GM12878 (cell line): ENCODE data around the gene USP36. TPM values are rescaled to one million over a fixed set of nuclear protein-coding genes. Genes with fewer than 3 reads are reported as not detected.

Experiments
- ATAC-seq: fragments of 200-7000 bp; cut with Tn5 transposase; 3 replicates; pipeline ENCODE4 v1.9.1; 2020; ENCODE audit warnings: mild to moderate bottlenecking, moderate library complexity
- BruUV-seq: library from RNA; stranded (reverse); fragments of 400-500 nt; replicated peaks from 2 replicates; lab custom pipeline; 2021; lab: Mats Ljungman, UMichigan
- CTCF ChIA-PET: fragments of 300-600 bp; sonication (Branson Sonifier 250); formaldehyde crosslinking; extraction: SDS; loops from one replicate; lab custom pipeline; 2021; ENCODE audit warnings: inconsistent platforms; lab: Yijun Ruan, JAX
- POLR2A ChIA-PET: fragments of 350-600 bp; formaldehyde crosslinking; extraction: SDS; loops from one replicate; lab custom pipeline; 2021; ENCODE audit warnings: inconsistent platforms; lab: Charles Lee
- RAD21 ChIA-PET: fragments of 300-600 bp; sonication (Branson Sonifier 250); formaldehyde crosslinking; loops from one replicate; lab custom pipeline; 2023; ENCODE audit warnings: antibody characterized with exemption; ENCODE audit not compliant: unreplicated experiment; lab: Charles Lee
- SMC1A ChIA-PET: fragments of 300-600 bp; sonication (Branson Sonifier 250); formaldehyde crosslinking; loops from one replicate; lab custom pipeline; 2023; ENCODE audit not compliant: unreplicated experiment, uncharacterized antibody; lab: Charles Lee
- DNase-seq: peaks from one replicate; pipeline ENCODE4 v3.0.0-alpha.2; 2011; ENCODE audit warnings: low read depth, low spot score
- FAIRE-seq: peaks from 3 replicates; lab custom pipeline; 2011; peaks lifted over from hg19 to GRCh38; lab: Jason Lieb, UNC
- H2AFZ ChIP-seq: 2 replicates; pipeline ENCODE4 v1.6.0; 2011; ENCODE audit warnings: low read depth, low read length, control low read depth; ENCODE audit not compliant: control insufficient read depth
- H3K27ac ChIP-seq: 2 replicates; pipeline ENCODE4 v1.5.1; 2011; ENCODE audit warnings: control low read depth; ENCODE audit not compliant: control insufficient read depth, insufficient read depth
- H3K27me3 ChIP-seq, 2 experiments: replicated peaks in 1 of 2; 2 replicates each; pipeline versions ENCODE4 v1.6.0 to v1.6.1; 2011; ENCODE audit warnings: low read length in 1 of 2; ENCODE audit not compliant: control insufficient read depth in 2 of 2, insufficient read depth in 2 of 2
- H3K36me3 ChIP-seq, 2 experiments: 2 replicates each; pipeline ENCODE4 v1.5.1; 2011; ENCODE audit warnings: low read length in 1 of 2; ENCODE audit not compliant: control insufficient read depth in 2 of 2, insufficient read depth in 2 of 2
- H3K4me1 ChIP-seq: 2 replicates; pipeline ENCODE4 v1.6.1; 2011; ENCODE audit warnings: mild to moderate bottlenecking, low read length, moderate library complexity, mixed read lengths; ENCODE audit not compliant: control insufficient read depth, insufficient read depth
- H3K4me2 ChIP-seq: 2 replicates; pipeline ENCODE4 v1.6.0; 2011; ENCODE audit warnings: control low read depth; ENCODE audit not compliant: control insufficient read depth, insufficient read depth
- H3K4me3 ChIP-seq: fragments of 200-600 bp; sonication (generic); 2 replicates; pipeline ENCODE4 v1.5.1; 2016
- H3K79me2 ChIP-seq: 2 replicates; pipeline ENCODE4 v1.6.0; 2011; ENCODE audit warnings: low read length; ENCODE audit not compliant: control insufficient read depth, insufficient read depth
- H3K9ac ChIP-seq: 2 replicates; pipeline ENCODE4 v1.8.0; 2011; ENCODE audit warnings: low read length, control low read depth, mixed read lengths; ENCODE audit not compliant: control insufficient read depth, insufficient read depth
- H3K9me3 ChIP-seq: replicated peaks from 3 replicates; pipeline ENCODE4 v1.5.1; 2011; ENCODE audit warnings: mild to moderate bottlenecking, low read length; ENCODE audit not compliant: control insufficient read depth, insufficient read depth
- H4K20me1 ChIP-seq: 2 replicates; pipeline ENCODE4 v1.6.0; 2011; ENCODE audit not compliant: control insufficient read depth, insufficient read depth
- CBFB ChIP-seq: IDR thresholded peaks from 2 replicates; pipeline ENCODE4 v1.6.1; 2016; ENCODE audit warnings: antibody characterized with exemption, low read depth
- E2F4 ChIP-seq: IDR thresholded peaks from 2 replicates; pipeline ENCODE4 v1.6.1; 2012; ENCODE audit warnings: low read depth, low read length, improper control_type of control experiment
- EED ChIP-seq: sonication (generic); IDR thresholded peaks from 2 replicates; pipeline ENCODE4 v1.6.1; 2016; ENCODE audit warnings: antibody characterized with exemption, low read depth
- FOXK2 ChIP-seq: fragments of 450-650 bp; IDR thresholded peaks from 2 replicates; pipeline ENCODE4 v1.6.1; 2017; ENCODE audit warnings: mild to moderate bottlenecking, moderate library complexity
- IRF5 ChIP-seq: fragments of 450-650 bp; IDR thresholded peaks from 2 replicates; pipeline ENCODE4 v1.6.1; 2017; ENCODE audit warnings: borderline replicate concordance
- MTA3 ChIP-seq: IDR thresholded peaks from 2 replicates; pipeline ENCODE4 v1.6.1; 2012; ENCODE audit warnings: low read length, inconsistent platforms, borderline replicate concordance
- RB1 ChIP-seq: fragments of 450-650 bp; formaldehyde crosslinking; IDR thresholded peaks from 2 replicates; pipeline ENCODE4 v1.6.1; 2017; ENCODE audit warnings: mild to moderate bottlenecking, borderline replicate concordance
- RFX5 ChIP-seq: IDR thresholded peaks from 2 replicates; pipeline ENCODE4 v1.6.1; 2011; ENCODE audit warnings: low read depth, low read length, improper control_type of control experiment
- ZNF384 ChIP-seq: IDR thresholded peaks from 2 replicates; pipeline ENCODE4 v1.6.1; 2012; ENCODE audit warnings: low read depth, mild to moderate bottlenecking, low read length, improper control_type of control experiment, borderline replicate concordance
- WGBS: methylation state at CpG from one replicate; pipeline ENCODE4 v1.1.6; 2016; ENCODE audit warnings: low lambda C conversion rate; ENCODE audit not compliant: insufficient replicate concordance, insufficient coverage; ENCODE audit errors: missing lambda C conversion rate; 5-methylcytosine and 5-hydroxymethylcytosine counted together
- in situ Hi-C: fragments of 300-500 bp; cut with MboI; formaldehyde crosslinking; loops from 9 replicates; pipeline ENCODE4 v1.14.3; 2018; ENCODE audit warnings: mixed read lengths
- intact Hi-C: fragments of 100-400 bp; cut with micrococcal nuclease; formaldehyde crosslinking; loops from one replicate; pipeline ENCODE4 v1.14.2; 2022; ENCODE audit not compliant: unreplicated experiment
- polyA plus RNA-seq, 11 experiments: library from polyadenylated mRNA; depleted of rRNA in 4 of 11; unstranded in 6 of 11; stranded (reverse) in 5 of 11; fragments of >200 nt; fragmentation: Nextera tagmentation in 4 of 11; fragmentation: Illumina TruSeq in 1 of 11; extraction: Ambion mirVana in 4 of 11; extraction: Trizol in 1 of 11; gene quantifications; 1 replicate in 1 of 11; 2 replicates in 10 of 11; pipeline versions ENCODE4 v1.2.1 to v1.2.3, GENCODE V29; 2011 to 2016; ENCODE audit warnings: inconsistent platforms in 2 of 11, missing spikeins in 2 of 11, low read depth in 1 of 11
- total RNA-seq, 4 experiments: library from RNA; depleted of rRNA in 3 of 4; stranded (reverse); fragments of >200 nt in 3 of 4; fragmentation: Illumina TruSeq in 1 of 4; extraction: Trizol in 1 of 4; gene quantifications; 2 replicates each; pipeline versions ENCODE4 v1.2.1 to v1.2.3, GENCODE V29; 2013 to 2021
- TF ChIP-seq, protein P1 (sequence below): fragments of 450-650 bp; IDR thresholded peaks from 2 replicates; pipeline ENCODE4 v1.6.1; 2017; ENCODE audit warnings: mild to moderate bottlenecking

The USP36 gene
- total and polyA plus RNA-seq, 10 of the 15 experiments (the other 5 are each of a cell fraction or from before 2014, with no cell fraction given) = 7.2 to 65.7 (median 33.6) TPM

- no peak for TF ChIP-seq E2F4
- no peak for TF ChIP-seq RFX5
- TF ChIP-seq MTA3 = no peak
- TF ChIP-seq ZNF384 = no peak
- no peak for TF ChIP-seq FOXK2
- TF ChIP-seq RB1 = no peak
- TF ChIP-seq CBFB = no peak
Measured at GRCh38 chr17:78785011-78785662, 55.5 kb downstream of the USP36 start (continued).

- H3K4me1 ChIP-seq = no peaks in the 10 kb centered on the region; the same call in 1 of the 2 replicates
- H3K79me2 ChIP-seq = peaks cover 31% of the 10 kb centered on the region
- no peaks in the 10 kb centered on the region for H4K20me1 ChIP-seq
- DNase-seq (no peak), FAIRE-seq (no peak), ATAC-seq (no peak)
- no peak overlapping the region for H3K27ac ChIP-seq
- no peaks in the 10 kb centered on the region for H3K36me3 ChIP-seq
- intact Hi-C loops = no loop called here
- 98% methylated on average over 6 of the region's 6 CpGs for WGBS
- H3K4me2 ChIP-seq = no peak overlapping the region
- SMC1A ChIA-PET = interaction anchor here (0.9 to 2.3 kb wide), 6 partner anchors 15 to 287 kb away, joined by 3 to 8 read pairs (median 4); no protein-coding TSS in a partner anchor
- in situ Hi-C loops = no loop called here
- H3K27me3 ChIP-seq = no peaks in the 10 kb centered on the region
- POLR2A ChIA-PET = no interaction called here
- no peak overlapping the region for H3K9ac ChIP-seq
- no peak for TF ChIP-seq IRF5
- TF ChIP-seq, protein P1, sequence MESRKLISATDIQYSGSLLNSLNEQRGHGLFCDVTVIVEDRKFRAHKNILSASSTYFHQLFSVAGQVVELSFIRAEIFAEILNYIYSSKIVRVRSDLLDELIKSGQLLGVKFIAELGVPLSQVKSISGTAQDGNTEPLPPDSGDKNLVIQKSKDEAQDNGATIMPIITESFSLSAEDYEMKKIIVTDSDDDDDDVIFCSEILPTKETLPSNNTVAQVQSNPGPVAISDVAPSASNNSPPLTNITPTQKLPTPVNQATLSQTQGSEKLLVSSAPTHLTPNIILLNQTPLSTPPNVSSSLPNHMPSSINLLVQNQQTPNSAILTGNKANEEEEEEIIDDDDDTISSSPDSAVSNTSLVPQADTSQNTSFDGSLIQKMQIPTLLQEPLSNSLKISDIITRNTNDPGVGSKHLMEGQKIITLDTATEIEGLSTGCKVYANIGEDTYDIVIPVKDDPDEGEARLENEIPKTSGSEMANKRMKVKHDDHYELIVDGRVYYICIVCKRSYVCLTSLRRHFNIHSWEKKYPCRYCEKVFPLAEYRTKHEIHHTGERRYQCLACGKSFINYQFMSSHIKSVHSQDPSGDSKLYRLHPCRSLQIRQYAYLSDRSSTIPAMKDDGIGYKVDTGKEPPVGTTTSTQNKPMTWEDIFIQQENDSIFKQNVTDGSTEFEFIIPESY = no peak
- no peak for TF ChIP-seq EED
- no peak overlapping the region for H3K4me3 ChIP-seq
- no TSS peak for BruUV-seq
- RAD21 ChIA-PET = interaction anchor here (1.5 to 1.6 kb wide), 2 partner anchors 75 to 76 kb away, joined by 4 read pairs; no protein-coding TSS in a partner anchor
- H2AFZ ChIP-seq = no peak overlapping the region
- H3K9me3 ChIP-seq = no peaks in the 10 kb centered on the region
- CTCF ChIA-PET = interaction anchor here (0.8 to 2.1 kb wide), 3 partner anchors 15 to 20 kb away, joined by 3 to 7 read pairs (median 3); no protein-coding TSS in a partner anchor
Measured at GRCh38 chr17:78784352-78784751, 56.3 kb downstream of the USP36 start.
